ENCODE data around the gene PTPRN2. TPM values are rescaled to one million over a fixed set of nuclear protein-coding genes. Genes with fewer than 3 reads are reported as not detected.

Gene PTPRN2
- total and polyA plus RNA-seq, 7 donors: 0.47 to 0.82 (median 0.51) TPM

DNA sequence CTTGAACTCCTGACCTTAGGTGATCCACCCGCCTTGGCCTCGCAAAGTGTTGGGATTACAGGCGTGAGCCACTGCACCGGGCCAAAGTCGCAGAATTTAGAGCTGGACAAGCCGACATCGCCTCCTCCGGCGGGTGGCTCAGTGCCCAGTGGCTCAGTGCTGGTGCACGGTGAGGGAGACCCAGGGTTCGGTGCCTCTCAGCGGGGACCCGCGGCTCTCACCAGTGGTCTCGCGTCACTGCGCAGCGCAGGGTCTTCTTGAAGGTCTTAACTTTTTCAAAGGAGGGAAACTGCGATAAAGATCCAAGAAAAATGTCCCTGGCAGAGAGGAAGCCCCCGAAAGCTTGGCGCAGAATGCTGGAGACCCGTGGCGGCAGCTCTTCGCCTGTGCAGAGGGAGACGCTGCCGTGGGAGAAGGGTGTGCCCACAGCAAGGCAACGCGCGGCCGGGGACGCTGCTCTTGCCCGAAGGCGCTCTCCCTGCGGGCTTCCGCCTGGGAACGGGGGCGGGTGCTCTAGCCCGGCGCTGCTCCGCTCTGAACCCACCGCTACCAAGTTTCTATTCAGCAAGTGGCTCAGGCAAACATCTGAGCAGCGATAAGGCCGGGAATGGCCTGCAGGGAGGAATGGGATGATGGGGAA, 926.5 kb downstream of the PTPRN2 start:
- Histone ChIP-seq H3K4me1 (no peaks in the 10 kb centered on the region), H3K36me3 (ENCODE audit: insufficient read depth in 1 of 2, low read depth in 1 of 2) (no peaks in the 10 kb centered on the region), H3K27me3 (ENCODE audit: insufficient read depth in 3 of 3, low read length in 2 of 3) (peaks cover 0 to 9% (median 5%) of the 10 kb centered on the region in 3 donors), H3K4me3 (no peak overlapping the region), H3K9me3 (no peaks in the 10 kb centered on the region), H3K27ac (no peak overlapping the region)
- intact Hi-C loops (cut with DNase I): no loop called here
- TF ChIP-seq, protein P1, sequence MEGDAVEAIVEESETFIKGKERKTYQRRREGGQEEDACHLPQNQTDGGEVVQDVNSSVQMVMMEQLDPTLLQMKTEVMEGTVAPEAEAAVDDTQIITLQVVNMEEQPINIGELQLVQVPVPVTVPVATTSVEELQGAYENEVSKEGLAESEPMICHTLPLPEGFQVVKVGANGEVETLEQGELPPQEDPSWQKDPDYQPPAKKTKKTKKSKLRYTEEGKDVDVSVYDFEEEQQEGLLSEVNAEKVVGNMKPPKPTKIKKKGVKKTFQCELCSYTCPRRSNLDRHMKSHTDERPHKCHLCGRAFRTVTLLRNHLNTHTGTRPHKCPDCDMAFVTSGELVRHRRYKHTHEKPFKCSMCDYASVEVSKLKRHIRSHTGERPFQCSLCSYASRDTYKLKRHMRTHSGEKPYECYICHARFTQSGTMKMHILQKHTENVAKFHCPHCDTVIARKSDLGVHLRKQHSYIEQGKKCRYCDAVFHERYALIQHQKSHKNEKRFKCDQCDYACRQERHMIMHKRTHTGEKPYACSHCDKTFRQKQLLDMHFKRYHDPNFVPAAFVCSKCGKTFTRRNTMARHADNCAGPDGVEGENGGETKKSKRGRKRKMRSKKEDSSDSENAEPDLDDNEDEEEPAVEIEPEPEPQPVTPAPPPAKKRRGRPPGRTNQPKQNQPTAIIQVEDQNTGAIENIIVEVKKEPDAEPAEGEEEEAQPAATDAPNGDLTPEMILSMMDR (IDR thresholded peaks at IDR 0.05): no peak
- WGBS, 3 donors: 69 to 77% (median 75%) methylated on average over 42 to 43 of the region's 43 CpGs
- no peak for ATAC-seq
- no peak for DNase-seq

DNA sequence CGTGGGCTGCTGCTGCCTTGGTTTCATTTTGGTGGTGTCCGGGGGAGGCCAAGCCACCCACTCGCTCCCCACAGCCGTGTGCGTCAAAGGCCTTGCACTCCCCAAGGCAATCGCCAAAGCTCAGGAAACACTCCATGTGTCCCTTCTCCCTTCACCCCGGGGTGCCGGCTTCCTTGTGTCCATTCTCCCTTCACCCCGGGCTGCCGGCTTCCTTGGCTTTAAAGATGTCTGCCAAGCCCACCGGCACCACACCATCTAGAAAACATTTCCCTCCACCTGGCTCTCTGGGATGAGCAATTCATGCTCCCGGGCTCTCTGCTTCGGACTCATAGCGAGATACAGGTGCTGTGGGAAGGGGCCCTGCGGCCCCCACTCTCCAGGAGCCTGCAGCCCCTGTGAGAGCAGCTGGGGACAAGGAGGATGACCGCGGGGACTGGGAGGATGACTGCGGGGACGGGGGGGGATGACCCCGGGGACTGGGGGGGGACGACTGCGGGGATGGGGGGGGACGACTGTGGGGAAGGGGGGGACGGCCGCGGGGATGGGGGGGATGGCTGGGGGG, 928.7 kb downstream of the PTPRN2 start:
- H3K27ac ChIP-seq: no peak overlapping the region
- H3K27me3 ChIP-seq (ENCODE audit: insufficient read depth in 3 of 3, low read length in 2 of 3): peaks cover 0 to 5% (median 5%) of the 10 kb centered on the region in 3 donors
- DNase-seq (no peak), ATAC-seq (no peak)
- 80 to 83% (median 81%) methylated on average over 15 to 26 of the region's 26 CpGs for WGBS, 3 donors
- no peak overlapping the region for H3K4me3 ChIP-seq
- no peaks in the 10 kb centered on the region for H3K36me3 ChIP-seq (ENCODE audit: insufficient read depth in 1 of 2, low read depth in 1 of 2)
- TF ChIP-seq, protein P1 (IDR thresholded peaks at IDR 0.05): no peak
- H3K9me3 ChIP-seq: no peaks in the 10 kb centered on the region
- intact Hi-C loops (cut with DNase I): no loop called here
- no peaks in the 10 kb centered on the region for H3K4me1 ChIP-seq

DNA sequence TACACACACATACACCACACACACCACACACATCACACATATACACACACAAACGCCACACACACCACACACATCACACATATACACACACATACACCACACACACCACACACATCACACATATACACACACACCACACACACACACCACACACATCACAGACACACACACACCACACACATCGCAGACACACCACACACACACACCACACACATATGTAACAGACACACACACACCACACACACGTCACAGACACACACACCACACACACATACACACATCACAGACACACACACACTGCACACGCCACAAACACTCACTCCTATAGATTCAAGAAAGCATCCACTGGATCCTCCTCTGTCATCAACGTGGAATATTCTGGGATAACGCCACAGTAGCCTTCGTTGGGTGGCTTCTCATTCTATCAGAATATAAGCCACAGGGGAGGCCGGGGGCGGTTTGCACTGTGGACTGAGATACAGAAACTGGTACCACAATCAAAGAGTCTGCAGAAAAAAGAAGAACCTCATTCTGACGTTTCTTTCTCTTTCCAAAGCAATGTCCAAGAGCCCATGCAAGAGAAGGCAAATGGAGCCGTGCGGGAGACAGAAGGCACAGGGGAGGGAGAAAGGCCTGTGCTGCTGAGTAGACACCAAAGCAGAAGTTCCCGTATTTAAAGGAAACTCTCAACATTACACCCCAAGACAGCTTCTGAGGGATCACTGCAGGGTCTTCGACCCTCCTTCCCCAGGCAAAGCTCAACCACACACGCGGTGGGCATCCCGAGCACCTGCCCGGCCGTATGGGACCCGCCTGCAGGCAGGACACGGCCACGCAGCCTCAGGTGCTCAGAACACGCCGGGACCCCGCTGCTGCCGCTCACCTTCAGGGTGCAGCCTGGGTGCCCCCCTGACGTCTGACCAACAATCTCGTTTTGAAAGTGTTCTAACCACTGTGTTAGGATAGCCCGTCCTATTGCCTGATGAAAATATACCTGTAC, 929.6 kb downstream of the PTPRN2 start:
- 79 to 82% (median 80%) methylated on average over 28 to 29 of the region's 29 CpGs for WGBS, 3 donors
- DNase-seq (no peak), ATAC-seq (no peak)
- H3K4me1 ChIP-seq: no peaks in the 10 kb centered on the region
- H3K9me3 ChIP-seq: no peaks in the 10 kb centered on the region
- no peak overlapping the region for H3K27ac ChIP-seq
- TF ChIP-seq, protein P1 (IDR thresholded peaks at IDR 0.05): no peak
- intact Hi-C loops (cut with DNase I): no loop called here
- H3K27me3 ChIP-seq (ENCODE audit: insufficient read depth in 3 of 3, low read length in 2 of 3): peaks cover 0 to 5% (median under 1%) of the 10 kb centered on the region in 3 donors
- H3K4me3 ChIP-seq: no peak overlapping the region
- no peaks in the 10 kb centered on the region for H3K36me3 ChIP-seq (ENCODE audit: insufficient read depth in 1 of 2, low read depth in 1 of 2)

DNA sequence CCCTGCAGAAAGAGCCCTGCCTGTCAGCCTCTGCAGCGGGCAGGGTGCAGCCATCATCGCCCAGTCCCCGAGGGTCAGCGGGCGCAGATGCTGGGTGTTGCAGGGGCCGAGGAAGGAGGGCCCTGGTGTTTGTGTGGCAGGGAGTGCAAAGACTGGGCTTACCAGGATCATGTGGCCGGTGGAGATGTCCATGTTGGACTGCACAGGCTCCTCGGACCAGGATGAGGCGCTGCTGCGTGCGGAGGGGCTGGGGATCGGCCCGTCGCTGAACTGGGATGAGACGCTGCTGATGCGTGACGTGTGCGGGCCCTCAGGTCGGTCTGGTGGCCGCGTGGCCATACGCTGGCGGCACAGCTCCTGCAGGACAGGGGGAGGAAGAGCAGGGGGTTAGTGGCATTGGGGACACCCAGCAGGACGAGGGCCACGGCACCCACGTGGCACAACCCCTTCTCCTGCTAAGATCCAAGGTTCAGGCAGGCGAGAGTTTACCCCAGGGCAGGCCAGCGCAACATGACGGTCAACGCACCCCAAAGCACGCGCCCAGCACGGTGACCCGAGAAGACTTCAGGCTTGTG, 931.3 kb downstream of the PTPRN2 start:
- H3K4me3 ChIP-seq: no peak overlapping the region
- 90 to 93% (median 91%) methylated on average over 31 to 34 of the region's 34 CpGs for WGBS, 3 donors
- no peaks in the 10 kb centered on the region for H3K36me3 ChIP-seq (ENCODE audit: insufficient read depth in 1 of 2, low read depth in 1 of 2)
- no peak overlapping the region for H3K27ac ChIP-seq
- no peaks in the 10 kb centered on the region for H3K9me3 ChIP-seq
- no peak for DNase-seq
- intact Hi-C loops (cut with DNase I): no loop called here
- no peaks in the 10 kb centered on the region for H3K4me1 ChIP-seq
- H3K27me3 ChIP-seq (ENCODE audit: insufficient read depth in 3 of 3, low read length in 2 of 3): peaks cover 0 to 5% (median 0%) of the 10 kb centered on the region in 3 donors
- no peak for ATAC-seq
- TF ChIP-seq, protein P1 (IDR thresholded peaks at IDR 0.05): no peak

All from psoas muscle (tissue), 8 donors.